Stimulated activated CD4-positive, alpha-beta T cell treated with anti-CD3 and anti-CD28 coated beads, Interleukin-4, amount 100 ng/mL, for 1 hour (primary cell): ENCODE measurements around the gene CDH10.

Experiments
- DNase-seq: peaks from one replicate; pipeline ENCODE4 v3.0.0-alpha.2; 2020

Gene CDH10

GRCh38 chr5:24595329-24595728, 49.4 kb downstream of the CDH10 start:
- DNase-seq = no peak

GRCh38 chr5:24591426-24591825, 53.4 kb downstream of the CDH10 start:
- DNase-seq = no peak

GRCh38 chr5:24589566-24589965, 55.2 kb downstream of the CDH10 start:
- DNase-seq = no peak

- DNase-seq = no peak
These were observed 59.0 kb downstream of the CDH10 start for GRCh38 chr5:24585751-24586150.

GRCh38 chr5:24571302-24571701, 73.5 kb downstream of the CDH10 start:
- no peak for DNase-seq

GRCh38 chr5:24566933-24567332, 77.8 kb downstream of the CDH10 start:
- no peak for DNase-seq

- no peak for DNase-seq
These were observed 89.5 kb downstream of the CDH10 start for GRCh38 chr5:24555229-24555628.

- DNase-seq = no peak
These were observed 97.6 kb downstream of the CDH10 start for GRCh38 chr5:24547132-24547531.

- DNase-seq = no peak
These were observed 105.2 kb downstream of the CDH10 start for GRCh38 chr5:24539613-24540012.

GRCh38 chr5:24538346-24538745, 106.4 kb downstream of the CDH10 start:
- no peak for DNase-seq

- no peak for DNase-seq
These were observed 109.1 kb downstream of the CDH10 start for GRCh38 chr5:24535646-24536045.

GRCh38 chr5:24530906-24531305, 113.9 kb downstream of the CDH10 start:
- DNase-seq = no peak

- no peak for DNase-seq
These were observed 119.4 kb downstream of the CDH10 start for GRCh38 chr5:24525414-24525813.

GRCh38 chr5:24512423-24512822, 132.4 kb downstream of the CDH10 start:
- no peak for DNase-seq

GRCh38 chr5:24510523-24510988, 134.2 kb downstream of the CDH10 start:
- DNase-seq = no peak

- DNase-seq = no peak
These were observed 134.8 kb downstream of the CDH10 start for GRCh38 chr5:24509943-24510342.

- no peak for DNase-seq
These were observed 139.5 kb downstream of the CDH10 start for GRCh38 chr5:24505258-24505657.

GRCh38 chr5:24497591-24498157, 147.1 kb downstream of the CDH10 start:
- DNase-seq = no peak

- DNase-seq = no peak
These were observed 147.6 kb downstream of the CDH10 start for GRCh38 chr5:24497145-24497544.

- DNase-seq = no peak
These were observed 148.5 kb downstream of the CDH10 start for GRCh38 chr5:24496268-24496667.

GRCh38 chr5:24492229-24492628, 152.5 kb downstream of the CDH10 start:
- no peak for DNase-seq

GRCh38 chr5:24491490-24491889, 153.3 kb downstream of the CDH10 start:
- DNase-seq = no peak

GRCh38 chr5:24487368-24488229, 157.2 kb downstream of the CDH10 start:
- DNase-seq = no peak

GRCh38 chr5:24480952-24481351, 163.8 kb downstream of the CDH10 start:
- no peak for DNase-seq

- no peak for DNase-seq
These were observed 166.8 kb downstream of the CDH10 start for GRCh38 chr5:24477958-24478357.
